Measurements from ENCODE around the gene GTF2F2. TPM values are rescaled to one million over a fixed set of nuclear protein-coding genes. Genes with fewer than 3 reads are reported as not detected.
A peak's percentile ranks its signal among the peaks of the same experiment; 100 is the strongest.

The GTF2F2 gene, protein sequence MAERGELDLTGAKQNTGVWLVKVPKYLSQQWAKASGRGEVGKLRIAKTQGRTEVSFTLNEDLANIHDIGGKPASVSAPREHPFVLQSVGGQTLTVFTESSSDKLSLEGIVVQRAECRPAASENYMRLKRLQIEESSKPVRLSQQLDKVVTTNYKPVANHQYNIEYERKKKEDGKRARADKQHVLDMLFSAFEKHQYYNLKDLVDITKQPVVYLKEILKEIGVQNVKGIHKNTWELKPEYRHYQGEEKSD
- total RNA-seq (2021; ENCODE audit: unreplicated experiment) (21.7 TPM), Bru-seq, nascent RNA (percentile 81 among the genes with signal in this experiment), BruChase-seq, experiment 1, labeled RNA remaining after a 2-hour chase (percentile 59 among the genes with signal in this experiment), BruChase-seq, experiment 2, labeled RNA remaining after a 6-hour chase (percentile 66 among the genes with signal in this experiment)
- 10.0 TPM for polyA plus RNA-seq (2012; ENCODE audit: insufficient read length)
- long read RNA-seq, transcript GTF2F2-201 (8 exons, 2,239 nt), result major isoform, 19 of 37 reads
- long read RNA-seq, partial matches to known transcripts, result 11 of 37 reads
- long read RNA-seq, other reads (novel, unspliced or antisense), result 7 of 37 reads

DNA sequence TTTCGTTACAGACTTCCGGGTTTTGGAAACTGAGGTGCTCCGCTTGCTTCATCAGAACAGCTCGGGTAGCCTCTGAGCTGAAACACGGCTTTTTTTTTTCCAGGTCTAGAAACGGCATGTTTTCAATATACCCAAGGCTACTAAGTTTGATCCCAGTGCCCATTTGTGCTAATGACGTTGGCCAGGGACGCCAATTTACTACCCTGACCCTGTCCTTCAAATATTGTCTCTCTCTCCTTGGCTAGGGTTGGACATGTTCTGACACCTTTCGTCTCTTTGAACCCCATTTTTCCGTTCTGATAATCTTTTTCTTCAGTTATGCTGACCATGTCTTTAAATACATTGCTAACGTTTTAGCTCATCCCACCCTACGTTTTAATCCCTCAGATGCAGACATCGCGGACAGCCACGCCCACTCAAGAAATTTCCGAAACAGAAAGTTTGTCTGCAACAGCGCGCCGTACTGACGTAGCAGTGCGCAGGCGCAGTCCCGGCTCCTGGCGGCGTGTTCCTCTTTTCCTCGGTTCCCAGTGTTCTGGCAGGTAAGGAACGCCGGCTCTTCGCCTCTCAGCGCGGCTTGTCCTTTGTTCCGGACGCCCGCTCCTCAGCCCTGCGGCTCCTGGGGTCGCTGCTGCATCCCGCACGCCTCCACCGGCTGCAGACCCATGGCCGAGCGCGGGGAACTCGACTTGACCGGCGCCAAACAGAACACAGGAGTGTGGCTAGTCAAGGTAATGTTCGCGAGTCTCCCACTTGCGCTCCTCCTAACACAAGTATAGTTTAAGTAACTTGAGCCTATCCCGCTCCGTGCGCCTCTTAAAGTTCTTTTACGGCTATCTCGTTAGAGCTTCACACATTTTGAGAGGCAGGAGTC is at the start of gene GTF2F2:
GTF2F2 (plus strand) TSS at position 520 of the 874 bp plus-strand sequence; CDS start at position 666, 146 bp downstream.
- TF ChIP-seq SIN3A (IDR thresholded peaks at IDR 0.05; ENCODE audit: borderline replicate concordance, insufficient read depth, low read depth, low read length) (no peak), TCF7L2 (IDR thresholded peaks at IDR 0.05; ENCODE audit: low read depth, low read length) (peak; percentile 54; the same call in 1 of the 2 replicates), POLR2AphosphoS5 (IDR thresholded peaks at IDR 0.05; ENCODE audit: low read depth, low read length) (peak; percentile 76)
- TF ChIP-seq, protein P1, sequence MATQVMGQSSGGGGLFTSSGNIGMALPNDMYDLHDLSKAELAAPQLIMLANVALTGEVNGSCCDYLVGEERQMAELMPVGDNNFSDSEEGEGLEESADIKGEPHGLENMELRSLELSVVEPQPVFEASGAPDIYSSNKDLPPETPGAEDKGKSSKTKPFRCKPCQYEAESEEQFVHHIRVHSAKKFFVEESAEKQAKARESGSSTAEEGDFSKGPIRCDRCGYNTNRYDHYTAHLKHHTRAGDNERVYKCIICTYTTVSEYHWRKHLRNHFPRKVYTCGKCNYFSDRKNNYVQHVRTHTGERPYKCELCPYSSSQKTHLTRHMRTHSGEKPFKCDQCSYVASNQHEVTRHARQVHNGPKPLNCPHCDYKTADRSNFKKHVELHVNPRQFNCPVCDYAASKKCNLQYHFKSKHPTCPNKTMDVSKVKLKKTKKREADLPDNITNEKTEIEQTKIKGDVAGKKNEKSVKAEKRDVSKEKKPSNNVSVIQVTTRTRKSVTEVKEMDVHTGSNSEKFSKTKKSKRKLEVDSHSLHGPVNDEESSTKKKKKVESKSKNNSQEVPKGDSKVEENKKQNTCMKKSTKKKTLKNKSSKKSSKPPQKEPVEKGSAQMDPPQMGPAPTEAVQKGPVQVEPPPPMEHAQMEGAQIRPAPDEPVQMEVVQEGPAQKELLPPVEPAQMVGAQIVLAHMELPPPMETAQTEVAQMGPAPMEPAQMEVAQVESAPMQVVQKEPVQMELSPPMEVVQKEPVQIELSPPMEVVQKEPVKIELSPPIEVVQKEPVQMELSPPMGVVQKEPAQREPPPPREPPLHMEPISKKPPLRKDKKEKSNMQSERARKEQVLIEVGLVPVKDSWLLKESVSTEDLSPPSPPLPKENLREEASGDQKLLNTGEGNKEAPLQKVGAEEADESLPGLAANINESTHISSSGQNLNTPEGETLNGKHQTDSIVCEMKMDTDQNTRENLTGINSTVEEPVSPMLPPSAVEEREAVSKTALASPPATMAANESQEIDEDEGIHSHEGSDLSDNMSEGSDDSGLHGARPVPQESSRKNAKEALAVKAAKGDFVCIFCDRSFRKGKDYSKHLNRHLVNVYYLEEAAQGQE (IDR thresholded peaks at IDR 0.05; ENCODE audit: insufficient read depth in 1 of 2, low read depth in 2 of 2, low read length in 1 of 2), result 0 out of 4 replicates have a peak, but pooled peaks of 1 of the 2 experiments have one; percentile 48
- TF ChIP-seq, protein P2, sequence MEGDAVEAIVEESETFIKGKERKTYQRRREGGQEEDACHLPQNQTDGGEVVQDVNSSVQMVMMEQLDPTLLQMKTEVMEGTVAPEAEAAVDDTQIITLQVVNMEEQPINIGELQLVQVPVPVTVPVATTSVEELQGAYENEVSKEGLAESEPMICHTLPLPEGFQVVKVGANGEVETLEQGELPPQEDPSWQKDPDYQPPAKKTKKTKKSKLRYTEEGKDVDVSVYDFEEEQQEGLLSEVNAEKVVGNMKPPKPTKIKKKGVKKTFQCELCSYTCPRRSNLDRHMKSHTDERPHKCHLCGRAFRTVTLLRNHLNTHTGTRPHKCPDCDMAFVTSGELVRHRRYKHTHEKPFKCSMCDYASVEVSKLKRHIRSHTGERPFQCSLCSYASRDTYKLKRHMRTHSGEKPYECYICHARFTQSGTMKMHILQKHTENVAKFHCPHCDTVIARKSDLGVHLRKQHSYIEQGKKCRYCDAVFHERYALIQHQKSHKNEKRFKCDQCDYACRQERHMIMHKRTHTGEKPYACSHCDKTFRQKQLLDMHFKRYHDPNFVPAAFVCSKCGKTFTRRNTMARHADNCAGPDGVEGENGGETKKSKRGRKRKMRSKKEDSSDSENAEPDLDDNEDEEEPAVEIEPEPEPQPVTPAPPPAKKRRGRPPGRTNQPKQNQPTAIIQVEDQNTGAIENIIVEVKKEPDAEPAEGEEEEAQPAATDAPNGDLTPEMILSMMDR (IDR thresholded peaks at IDR 0.05), result no peak
- no TSS peak for BruUV-seq (replicated peaks)
- H3K9me3 ChIP-seq (ENCODE audit: control insufficient read depth, insufficient read depth, low read depth, low read length), result no peaks in the 10 kb centered on the region
- ATAC-seq, result peak; percentile 89
- ChIA-PET POLR2A (no interaction called here), CTCF (no interaction called here)
- DNase-seq (ENCODE audit: low read depth, low spot score), result peak; percentile 32
- in situ Hi-C loops (cut with HindIII; ENCODE audit: low pct_unique_long_range_greater_than_20kb, low sequenced_read_pairs), result no loop called here
- no peaks in the 10 kb centered on the region for H3K27me3 ChIP-seq (ENCODE audit: control insufficient read depth, insufficient read depth, low read length)
- peak within 1 kb of the TSS; percentile 80 to 99 for H3K4me3 ChIP-seq (ENCODE audit: low read depth in 2 of 2, low read length in 2 of 2)
- intact Hi-C loops (cut with micrococcal nuclease; ENCODE audit: unreplicated experiment), result no loop called here
- peak within 1 kb of the TSS; percentile 91 for H3K27ac ChIP-seq (ENCODE audit: low read length)
- H3K4me1 ChIP-seq (ENCODE audit: control insufficient read depth, insufficient read depth, low read length), result peaks cover 6% of the 10 kb centered on the region
- peaks cover 5% of the 10 kb centered on the region; the same call in 1 of the 2 replicates for H3K36me3 ChIP-seq (ENCODE audit: control insufficient read depth, insufficient read depth, low read length)

DNA sequence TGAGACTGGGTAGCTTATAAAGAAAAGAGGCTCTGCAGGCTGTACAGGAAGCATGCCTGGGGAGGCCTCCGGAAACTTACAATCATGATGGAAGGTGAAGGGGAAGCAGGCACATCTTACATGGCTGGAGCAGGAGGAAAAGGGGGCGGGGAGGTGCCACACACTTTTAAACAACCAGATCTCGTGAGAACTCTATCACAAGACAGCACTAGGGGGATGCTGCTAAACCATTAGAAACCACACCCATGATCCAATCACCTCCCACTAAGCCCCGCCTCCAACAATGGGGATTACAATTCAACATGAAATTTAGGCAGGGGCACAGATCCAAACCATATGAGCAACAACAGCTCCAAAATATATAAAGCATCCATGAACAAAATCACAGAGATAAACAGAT is 46.5 kb upstream of the GTF2F2 start:
- ATAC-seq, result no peak
- no TSS peak for BruUV-seq (replicated peaks)
- Histone ChIP-seq H3K4me3 (ENCODE audit: low read depth in 2 of 2, low read length in 2 of 2) (no peak overlapping the region), H3K4me1 (ENCODE audit: control insufficient read depth, insufficient read depth, low read length) (no peaks in the 10 kb centered on the region), H3K27me3 (ENCODE audit: control insufficient read depth, insufficient read depth, low read length) (no peaks in the 10 kb centered on the region), H3K36me3 (ENCODE audit: control insufficient read depth, insufficient read depth, low read length) (no peaks in the 10 kb centered on the region), H3K9me3 (ENCODE audit: control insufficient read depth, insufficient read depth, low read depth, low read length) (no peaks in the 10 kb centered on the region), H3K27ac (ENCODE audit: low read length) (no peak overlapping the region)
- TF ChIP-seq POLR2AphosphoS5 (IDR thresholded peaks at IDR 0.05; ENCODE audit: low read depth, low read length) (no peak), TCF7L2 (IDR thresholded peaks at IDR 0.05; ENCODE audit: low read depth, low read length) (no peak), SIN3A (IDR thresholded peaks at IDR 0.05; ENCODE audit: borderline replicate concordance, insufficient read depth, low read depth, low read length) (no peak)
- TF ChIP-seq, protein P2 (IDR thresholded peaks at IDR 0.05), result no peak
- TF ChIP-seq, protein P1 (IDR thresholded peaks at IDR 0.05; ENCODE audit: insufficient read depth in 1 of 2, low read depth in 2 of 2, low read length in 1 of 2), result no peak
- DNase-seq (ENCODE audit: low read depth, low spot score), result no peak
- CTCF ChIA-PET, result no interaction called here
- intact Hi-C loops (cut with micrococcal nuclease; ENCODE audit: unreplicated experiment), result no loop called here
- POLR2A ChIA-PET, result no interaction called here
- in situ Hi-C loops (cut with HindIII; ENCODE audit: low pct_unique_long_range_greater_than_20kb, low sequenced_read_pairs), result no loop called here

Data from Panc1 (cell line).